Measurements from ENCODE around the gene KCNG2. TPM values are rescaled to one million over a fixed set of nuclear protein-coding genes. Genes with fewer than 3 reads are reported as not detected.

Gene KCNG2
- total RNA-seq, 1 experiment from 2014 or later: not detected

DNA sequence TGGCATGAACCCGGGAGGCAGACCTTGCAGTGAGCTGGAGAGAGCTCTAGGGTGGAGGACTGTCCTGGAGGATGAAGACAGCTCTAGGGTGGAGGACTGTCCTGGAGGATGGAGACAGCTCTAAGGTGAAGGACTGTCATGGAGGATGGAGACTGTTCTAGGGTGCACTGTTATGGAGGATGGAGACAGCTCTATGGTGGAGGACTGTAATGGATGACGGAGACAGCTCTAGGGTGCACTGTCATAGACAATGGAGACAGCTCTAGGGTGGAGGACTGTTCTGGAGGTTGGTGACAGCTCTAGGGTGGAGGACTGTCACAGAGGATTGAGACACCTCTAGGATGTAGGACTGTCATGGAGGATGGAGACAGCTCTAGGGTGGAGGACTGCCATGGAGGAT lies 21.1 kb upstream of the KCNG2 start:
- Mint-ChIP-seq H3K36me3 (ENCODE audit: insufficient read depth, unreplicated experiment) (no peaks in the 10 kb centered on the region), H3K27ac (ENCODE audit: unreplicated experiment) (no peak overlapping the region), H3K4me1 (ENCODE audit: low read depth, unreplicated experiment) (no peaks in the 10 kb centered on the region), H3K9me3 (ENCODE audit: unreplicated experiment) (no peaks in the 10 kb centered on the region), H3K27me3 (ENCODE audit: insufficient read depth, unreplicated experiment) (peaks cover 6% of the 10 kb centered on the region), H3K4me3 (ENCODE audit: unreplicated experiment) (no peak overlapping the region)
- no TSS peak for BruUV-seq (replicated peaks)
- intact Hi-C loops (cut with micrococcal nuclease; ENCODE audit: unreplicated experiment): no loop called here
- no peaks in the 10 kb centered on the region for H3K9me3 ChIP-seq
- DNase-seq: no peak
- ChIA-PET POLR2A (no interaction called here), CTCF (no interaction called here)
- H3K4me1 ChIP-seq: no peaks in the 10 kb centered on the region
- TF ChIP-seq, protein P1, sequence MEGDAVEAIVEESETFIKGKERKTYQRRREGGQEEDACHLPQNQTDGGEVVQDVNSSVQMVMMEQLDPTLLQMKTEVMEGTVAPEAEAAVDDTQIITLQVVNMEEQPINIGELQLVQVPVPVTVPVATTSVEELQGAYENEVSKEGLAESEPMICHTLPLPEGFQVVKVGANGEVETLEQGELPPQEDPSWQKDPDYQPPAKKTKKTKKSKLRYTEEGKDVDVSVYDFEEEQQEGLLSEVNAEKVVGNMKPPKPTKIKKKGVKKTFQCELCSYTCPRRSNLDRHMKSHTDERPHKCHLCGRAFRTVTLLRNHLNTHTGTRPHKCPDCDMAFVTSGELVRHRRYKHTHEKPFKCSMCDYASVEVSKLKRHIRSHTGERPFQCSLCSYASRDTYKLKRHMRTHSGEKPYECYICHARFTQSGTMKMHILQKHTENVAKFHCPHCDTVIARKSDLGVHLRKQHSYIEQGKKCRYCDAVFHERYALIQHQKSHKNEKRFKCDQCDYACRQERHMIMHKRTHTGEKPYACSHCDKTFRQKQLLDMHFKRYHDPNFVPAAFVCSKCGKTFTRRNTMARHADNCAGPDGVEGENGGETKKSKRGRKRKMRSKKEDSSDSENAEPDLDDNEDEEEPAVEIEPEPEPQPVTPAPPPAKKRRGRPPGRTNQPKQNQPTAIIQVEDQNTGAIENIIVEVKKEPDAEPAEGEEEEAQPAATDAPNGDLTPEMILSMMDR (IDR thresholded peaks at IDR 0.05; ENCODE audit: insufficient read depth in 1 of 2, low read depth in 1 of 2, low read length in 1 of 2, severe bottlenecking in 1 of 2, unreplicated experiment in 1 of 2): no peak
- no peaks in the 10 kb centered on the region for H3K27me3 ChIP-seq (replicated peaks; ENCODE audit: control insufficient read depth, insufficient read depth, low read length)
- no peaks in the 10 kb centered on the region for H3K36me3 ChIP-seq (ENCODE audit: control insufficient read depth, insufficient read depth, low read length)
- H3K4me3 ChIP-seq (ENCODE audit: low read depth, low read length): no peak overlapping the region

DNA sequence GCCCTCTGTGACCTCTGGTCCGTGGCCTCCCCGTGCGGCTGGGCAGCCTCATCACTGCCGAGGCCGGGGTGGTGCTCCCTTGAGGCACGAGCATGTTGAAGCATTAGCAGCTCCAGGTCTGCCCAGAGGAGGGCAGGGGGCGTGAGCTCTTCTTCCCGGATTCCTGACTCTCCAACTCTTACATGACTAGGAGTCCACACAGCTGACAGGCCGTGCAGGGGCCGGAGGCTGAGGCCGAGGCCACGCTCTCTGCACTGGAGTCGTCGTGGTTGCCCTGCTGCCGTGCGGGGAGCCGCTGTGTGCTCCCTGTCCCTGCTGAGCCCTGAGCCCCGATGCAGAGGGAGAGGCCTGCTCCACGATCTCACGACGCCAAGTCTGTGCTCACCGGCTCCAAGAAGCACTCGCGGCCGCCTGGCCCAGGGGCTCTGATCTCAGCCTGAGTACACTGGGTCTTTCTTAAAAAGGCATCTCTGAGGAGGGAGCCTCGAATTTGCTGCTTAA lies 19.4 kb upstream of the KCNG2 start:
- Histone ChIP-seq H3K36me3 (ENCODE audit: control insufficient read depth, insufficient read depth, low read length) (no peaks in the 10 kb centered on the region), H3K4me3 (ENCODE audit: low read depth, low read length) (no peak overlapping the region), H3K4me1 (no peaks in the 10 kb centered on the region), H3K9me3 (no peaks in the 10 kb centered on the region), H3K27me3 (replicated peaks; ENCODE audit: control insufficient read depth, insufficient read depth, low read length) (no peaks in the 10 kb centered on the region)
- CTCF ChIA-PET: no interaction called here
- Mint-ChIP-seq H3K4me1 (ENCODE audit: low read depth, unreplicated experiment) (no peaks in the 10 kb centered on the region), H3K27ac (ENCODE audit: unreplicated experiment) (no peak overlapping the region), H3K4me3 (ENCODE audit: unreplicated experiment) (no peak overlapping the region), H3K27me3 (ENCODE audit: insufficient read depth, unreplicated experiment) (peaks cover 3% of the 10 kb centered on the region), H3K9me3 (ENCODE audit: unreplicated experiment) (no peaks in the 10 kb centered on the region), H3K36me3 (ENCODE audit: insufficient read depth, unreplicated experiment) (no peaks in the 10 kb centered on the region)
- no peak for DNase-seq
- POLR2A ChIA-PET: no interaction called here
- BruUV-seq (replicated peaks): no TSS peak
- TF ChIP-seq, protein P1 (IDR thresholded peaks at IDR 0.05; ENCODE audit: insufficient read depth in 1 of 2, low read depth in 1 of 2, low read length in 1 of 2, severe bottlenecking in 1 of 2, unreplicated experiment in 1 of 2): no peak
- intact Hi-C loops (cut with micrococcal nuclease; ENCODE audit: unreplicated experiment): no loop called here

DNA sequence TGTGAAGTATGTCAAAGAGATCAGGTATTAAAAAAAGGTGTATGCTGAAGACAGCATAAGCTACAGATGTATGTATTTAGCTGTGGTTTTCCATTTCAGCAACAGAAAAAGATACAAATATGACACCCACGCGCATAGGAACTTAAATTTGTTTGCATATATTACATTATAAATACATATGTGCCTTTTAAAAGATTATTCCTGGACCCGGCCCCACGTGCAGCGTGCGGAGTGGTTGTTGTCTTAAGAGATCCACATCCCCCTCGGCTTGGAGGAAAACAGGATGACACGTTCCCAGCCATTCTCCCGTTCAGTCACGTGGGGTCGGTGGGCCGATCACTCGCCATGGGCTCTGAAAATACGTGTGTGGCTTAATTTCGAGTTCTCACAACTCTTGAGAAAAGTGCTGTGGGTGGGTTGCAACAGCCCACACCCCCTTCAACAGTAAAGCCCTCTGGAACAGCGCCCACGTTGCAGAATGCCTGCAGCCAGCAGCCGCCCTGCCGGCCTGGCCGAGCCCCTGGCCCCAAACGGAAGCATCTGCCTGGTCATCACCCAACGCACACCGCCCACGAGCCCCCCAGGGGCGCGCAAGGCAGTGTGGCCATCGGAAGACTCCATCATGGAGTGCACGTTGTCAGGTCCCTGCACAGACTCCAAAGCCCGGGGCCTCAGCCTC lies 18.6 kb upstream of the KCNG2 start:
- TF ChIP-seq, protein P1 (IDR thresholded peaks at IDR 0.05; ENCODE audit: insufficient read depth in 1 of 2, low read depth in 1 of 2, low read length in 1 of 2, severe bottlenecking in 1 of 2, unreplicated experiment in 1 of 2): no peak
- Mint-ChIP-seq H3K4me1 (ENCODE audit: low read depth, unreplicated experiment) (no peaks in the 10 kb centered on the region), H3K36me3 (ENCODE audit: insufficient read depth, unreplicated experiment) (no peaks in the 10 kb centered on the region), H3K27me3 (ENCODE audit: insufficient read depth, unreplicated experiment) (no peaks in the 10 kb centered on the region), H3K27ac (ENCODE audit: unreplicated experiment) (no peak overlapping the region), H3K4me3 (ENCODE audit: unreplicated experiment) (no peak overlapping the region), H3K9me3 (ENCODE audit: unreplicated experiment) (no peaks in the 10 kb centered on the region)
- ChIA-PET POLR2A (no interaction called here), CTCF (no interaction called here)
- Histone ChIP-seq H3K4me3 (ENCODE audit: low read depth, low read length) (no peak overlapping the region), H3K4me1 (no peaks in the 10 kb centered on the region), H3K9me3 (no peaks in the 10 kb centered on the region), H3K27me3 (replicated peaks; ENCODE audit: control insufficient read depth, insufficient read depth, low read length) (no peaks in the 10 kb centered on the region), H3K36me3 (ENCODE audit: control insufficient read depth, insufficient read depth, low read length) (no peaks in the 10 kb centered on the region)
- no peak for DNase-seq
- BruUV-seq (replicated peaks): no TSS peak
- intact Hi-C loops (cut with micrococcal nuclease; ENCODE audit: unreplicated experiment): no loop called here
